Panc1 (cell line): ENCODE measurements around the gene STARD9. TPM values are rescaled to one million over a fixed set of nuclear protein-coding genes. Genes with fewer than 3 reads are reported as not detected.

ENCODE experiments used
- total RNA-seq: library from RNA; stranded (reverse); gene quantifications from one replicate; pipeline ENCODE4 v1.2.1, GENCODE V29; 2021; ENCODE audit not compliant: unreplicated experiment

Gene STARD9
- total RNA-seq, 1 experiment from 2014 or later: 13.4 TPM

Other genes starting within 250 kb of the STARD9 start
- 0.31 TPM for gene CAPN3, start 216.1 kb upstream of the STARD9 start, total RNA-seq
- 64.3 TPM for gene ZNF106, start 84.5 kb upstream of the STARD9 start, total RNA-seq
- gene SNAP23, start 80.0 kb upstream of the STARD9 start, total RNA-seq: 48.9 TPM
- gene LRRC57, start 26.8 kb upstream of the STARD9 start, total RNA-seq: 39.2 TPM
- 42.4 TPM for gene HAUS2, start 26.8 kb upstream of the STARD9 start, total RNA-seq
- 41.1 TPM for gene CDAN1, start 161.5 kb downstream of the STARD9 start, total RNA-seq